Esophagus squamous epithelium (tissue), 4 donors: ENCODE results near the gene CELSR1.

Experiments
- CTCF ChIP-seq, 6 experiments: fragments of 450-650 bp in 4 of 6; fragments of 200-600 bp in 2 of 6; sonication (generic) in 2 of 6; IDR thresholded peaks; one replicate each; pipeline ENCODE4 v1.5.1; 2016 to 2019; ENCODE audit warnings: antibody characterized with exemption in 6 of 6, mild to moderate bottlenecking in 4 of 6, moderate library complexity in 4 of 6
- POLR2A ChIP-seq, 4 donors: fragments of 450-650 bp; IDR thresholded peaks; one replicate each; pipeline ENCODE4 v1.6.1; 2017; ENCODE audit warnings: antibody characterized with exemption in 4 of 4, mild to moderate bottlenecking in 4 of 4, moderate library complexity in 3 of 4

GRCh38 chr22:46524203-46524740 is 13.1 kb downstream of the CELSR1 start:
- no peak for TF ChIP-seq CTCF (IDR thresholded peaks at IDR 0.05)
- no peak for TF ChIP-seq POLR2A (IDR thresholded peaks at IDR 0.05)
